ENCODE data around the gene IQSEC3. TPM values are rescaled to one million over a fixed set of nuclear protein-coding genes. Genes with fewer than 3 reads are reported as not detected.

Gene IQSEC3
- total RNA-seq, 1 experiment from 2014 or later: 0.55 TPM

GRCh38 chr12:197911-198695 is 131.5 kb downstream of the IQSEC3 start:
- Histone ChIP-seq H2BK15ac (ENCODE audit: low read depth, low read length) (no peak overlapping the region), H3K79me2 (ENCODE audit: insufficient read depth, low read length) (no peaks in the 10 kb centered on the region), H3T11ph (ENCODE audit: low read length) (no peak overlapping the region), H4K20me1 (ENCODE audit: control insufficient read depth, insufficient read depth, insufficient read length) (no peaks in the 10 kb centered on the region), H3K14ac (ENCODE audit: insufficient read depth, low read length) (no peak overlapping the region), H3K27me3 (ENCODE audit: insufficient read depth, low read length) (no peaks in the 10 kb centered on the region; the same call in 1 of the 2 replicates), H3K56ac (ENCODE audit: insufficient read length, low read depth, low read length) (no peak overlapping the region), H3K9me3 (ENCODE audit: control insufficient read depth, low read depth, low read length) (no peaks in the 10 kb centered on the region), H3K27ac (ENCODE audit: insufficient read length, low read depth, low read length) (no peak overlapping the region), H3K4me1 (ENCODE audit: insufficient read depth, low read length) (no peaks in the 10 kb centered on the region), H3K9ac (ENCODE audit: extremely low read depth, insufficient read length, low read length) (no peak overlapping the region), H4K91ac (ENCODE audit: insufficient read length, low read depth, low read length) (no peak overlapping the region), H4K5ac (ENCODE audit: insufficient read length, low read depth, low read length) (no peak overlapping the region), H3K23me2 (ENCODE audit: insufficient read length, low read depth, low read length, poor library complexity, severe bottlenecking) (no peaks in the 10 kb centered on the region), H2BK12ac (ENCODE audit: insufficient read length, low read depth, low read length) (no peak overlapping the region), H3K4me2 (ENCODE audit: insufficient read depth, insufficient read length, low read length) (no peak overlapping the region), H2BK5ac (ENCODE audit: insufficient read length, low read length) (no peak overlapping the region), H2AK5ac (ENCODE audit: insufficient read length, low read length) (no peak overlapping the region), H3K18ac (ENCODE audit: insufficient read length, low read depth, low read length) (no peak overlapping the region), H2BK20ac (ENCODE audit: low read depth, low read length, poor library complexity, severe bottlenecking) (no peak overlapping the region), H3K79me1 (ENCODE audit: insufficient read depth, low read depth, low read length, poor library complexity, severe bottlenecking) (no peaks in the 10 kb centered on the region), H2BK120ac (ENCODE audit: low read depth, low read length, poor library complexity, severe bottlenecking) (no peak overlapping the region), H4K8ac (replicated peaks; ENCODE audit: insufficient read length, low read depth, low read length) (no peak overlapping the region), H3K23ac (ENCODE audit: insufficient read length, low read depth, low read length) (no peak overlapping the region), H3K4ac (ENCODE audit: low read depth, low read length) (no peak overlapping the region), H2AFZ (ENCODE audit: low read length) (no peak overlapping the region)
- TF ChIP-seq CTCF (conservative IDR thresholded peaks at IDR 0.05): no peak
- H3K36me3 Mint-ChIP-seq (ENCODE audit: insufficient read depth in 1 of 3, low read depth in 3 of 3): no peaks in the 10 kb centered on the region
- DNase-seq: no peak
- peaks cover 16 to 23% of the 10 kb centered on the region in 2 experiments for H3K4me1 Mint-ChIP-seq
- peaks cover 0 to 6% of the 10 kb centered on the region in 2 experiments; a peak in 3 of 5 replicates for H3K9me3 Mint-ChIP-seq
- WGBS (ENCODE audit: extremely low coverage, insufficient read length, low lambda C conversion rate): no CpG with 5 or more reads among the region's 11 CpGs
- H3K27ac Mint-ChIP-seq: no peak overlapping the region
- peaks cover 89% of the 10 kb centered on the region for H3K27me3 Mint-ChIP-seq (ENCODE audit: low read depth)
- H3K4me3 Mint-ChIP-seq: no peak overlapping the region

Measured in H9 (cell line).